ENCODE data around the gene NEK9.
A peak's percentile ranks its signal among the peaks of the same experiment; 100 is the strongest.

The NEK9 gene

GRCh38 chr14:75119056-75119455 is 7.8 kb downstream of the NEK9 start:
- TF ChIP-seq CTCF (IDR thresholded peaks at IDR 0.05; ENCODE audit: insufficient read depth, low read depth, low read length, missing control alignments) = no peak

GRCh38 chr14:75113932-75114539 is 12.8 kb downstream of the NEK9 start:
- TF ChIP-seq CTCF (IDR thresholded peaks at IDR 0.05; ENCODE audit: insufficient read depth, low read depth, low read length, missing control alignments) = no peak
- H3K4me3 ChIP-seq (ENCODE audit: low read length) = no peak overlapping the region
- DNase-seq (ENCODE audit: low read depth) = no peak

More at GRCh38 chr14:75119056-75119455, 7.8 kb downstream of the NEK9 start:
- DNase-seq (ENCODE audit: low read depth) = peak; percentile 29
- H3K4me3 ChIP-seq (ENCODE audit: low read length) = no peak overlapping the region

GRCh38 chr14:75109877-75110276 is 17.0 kb downstream of the NEK9 start:
- no peak overlapping the region for H3K4me3 ChIP-seq (ENCODE audit: low read length)
- TF ChIP-seq CTCF (IDR thresholded peaks at IDR 0.05; ENCODE audit: insufficient read depth, low read depth, low read length, missing control alignments) = no peak
- no peak for DNase-seq (ENCODE audit: low read depth)

GRCh38 chr14:75107186-75107585 is 19.7 kb downstream of the NEK9 start:
- TF ChIP-seq CTCF (IDR thresholded peaks at IDR 0.05; ENCODE audit: insufficient read depth, low read depth, low read length, missing control alignments) = no peak
- no peak overlapping the region for H3K4me3 ChIP-seq (ENCODE audit: low read length)
- DNase-seq (ENCODE audit: low read depth) = no peak

GRCh38 chr14:75101491-75101890 is 25.4 kb downstream of the NEK9 start:
- no peak for TF ChIP-seq CTCF (IDR thresholded peaks at IDR 0.05; ENCODE audit: insufficient read depth, low read depth, low read length, missing control alignments)
- no peak overlapping the region for H3K4me3 ChIP-seq (ENCODE audit: low read length)
- no peak for DNase-seq (ENCODE audit: low read depth)

GRCh38 chr14:75098682-75099081 is 28.2 kb downstream of the NEK9 start:
- no peak for TF ChIP-seq CTCF (IDR thresholded peaks at IDR 0.05; ENCODE audit: insufficient read depth, low read depth, low read length, missing control alignments)
- H3K4me3 ChIP-seq (ENCODE audit: low read length) = no peak overlapping the region
- DNase-seq (ENCODE audit: low read depth) = no peak

- no peak for TF ChIP-seq CTCF (IDR thresholded peaks at IDR 0.05; ENCODE audit: insufficient read depth, low read depth, low read length, missing control alignments)
- H3K4me3 ChIP-seq (ENCODE audit: low read length) = no peak overlapping the region
- no peak for DNase-seq (ENCODE audit: low read depth)
Measured at GRCh38 chr14:75098212-75098611, 28.6 kb downstream of the NEK9 start.

Measured in epithelial cell of esophagus (primary cell).